ENCODE data around the gene KCNF1. TPM values are rescaled to one million over a fixed set of nuclear protein-coding genes. Genes with fewer than 3 reads are reported as not detected.

Gene KCNF1
- total RNA-seq, 4 donors from 2014 or later: not detected

- WGBS: 90% methylated on average over 4 of the region's 4 CpGs
- Histone ChIP-seq H3K4me3 (no peak overlapping the region), H3K36me3 (no peaks in the 10 kb centered on the region), H3K9me3 (no peaks in the 10 kb centered on the region), H3K4me1 (no peaks in the 10 kb centered on the region), H3K27ac (no peak overlapping the region), H3K27me3 (peaks cover 47% of the 10 kb centered on the region)
- TF ChIP-seq POLR2AphosphoS5 (IDR thresholded peaks at IDR 0.05): no peak
- TF ChIP-seq, protein P1, sequence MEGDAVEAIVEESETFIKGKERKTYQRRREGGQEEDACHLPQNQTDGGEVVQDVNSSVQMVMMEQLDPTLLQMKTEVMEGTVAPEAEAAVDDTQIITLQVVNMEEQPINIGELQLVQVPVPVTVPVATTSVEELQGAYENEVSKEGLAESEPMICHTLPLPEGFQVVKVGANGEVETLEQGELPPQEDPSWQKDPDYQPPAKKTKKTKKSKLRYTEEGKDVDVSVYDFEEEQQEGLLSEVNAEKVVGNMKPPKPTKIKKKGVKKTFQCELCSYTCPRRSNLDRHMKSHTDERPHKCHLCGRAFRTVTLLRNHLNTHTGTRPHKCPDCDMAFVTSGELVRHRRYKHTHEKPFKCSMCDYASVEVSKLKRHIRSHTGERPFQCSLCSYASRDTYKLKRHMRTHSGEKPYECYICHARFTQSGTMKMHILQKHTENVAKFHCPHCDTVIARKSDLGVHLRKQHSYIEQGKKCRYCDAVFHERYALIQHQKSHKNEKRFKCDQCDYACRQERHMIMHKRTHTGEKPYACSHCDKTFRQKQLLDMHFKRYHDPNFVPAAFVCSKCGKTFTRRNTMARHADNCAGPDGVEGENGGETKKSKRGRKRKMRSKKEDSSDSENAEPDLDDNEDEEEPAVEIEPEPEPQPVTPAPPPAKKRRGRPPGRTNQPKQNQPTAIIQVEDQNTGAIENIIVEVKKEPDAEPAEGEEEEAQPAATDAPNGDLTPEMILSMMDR (IDR thresholded peaks at IDR 0.05): no peak
- no peak for TF ChIP-seq EP300 (IDR thresholded peaks at IDR 0.05)
- no peak for TF ChIP-seq POLR2A (IDR thresholded peaks at IDR 0.05)
- DNase-seq (ENCODE audit: low spot score in 2 of 2): peak in 1 of 2 donors; percentile 24
These were observed 6.2 kb downstream of the KCNF1 start for GRCh38 chr2:10917927-10918326.

GRCh38 chr2:10918661-10919409, 7.1 kb downstream of the KCNF1 start:
- H3K36me3 ChIP-seq: no peaks in the 10 kb centered on the region
- no peaks in the 10 kb centered on the region for H3K4me1 ChIP-seq
- TF ChIP-seq, protein P1 (IDR thresholded peaks at IDR 0.05): no peak
- no peak for TF ChIP-seq EP300 (IDR thresholded peaks at IDR 0.05)
- no peak for TF ChIP-seq POLR2A (IDR thresholded peaks at IDR 0.05)
- no peak for TF ChIP-seq POLR2AphosphoS5 (IDR thresholded peaks at IDR 0.05)
- DNase-seq (ENCODE audit: low spot score in 2 of 2): peak in 1 of 2 donors; percentile 60
- 68% methylated on average over 20 of the region's 20 CpGs for WGBS
- H3K27me3 ChIP-seq: peaks cover 46% of the 10 kb centered on the region
- H3K9me3 ChIP-seq: no peaks in the 10 kb centered on the region
- no peak overlapping the region for H3K4me3 ChIP-seq
- H3K27ac ChIP-seq: no peak overlapping the region

GRCh38 chr2:10919410-10919770, 7.7 kb downstream of the KCNF1 start:
- TF ChIP-seq, protein P1 (IDR thresholded peaks at IDR 0.05): no peak
- TF ChIP-seq POLR2AphosphoS5 (IDR thresholded peaks at IDR 0.05): no peak
- no peak for TF ChIP-seq EP300 (IDR thresholded peaks at IDR 0.05)
- TF ChIP-seq POLR2A (IDR thresholded peaks at IDR 0.05): no peak
- Histone ChIP-seq H3K4me1 (no peaks in the 10 kb centered on the region), H3K9me3 (no peaks in the 10 kb centered on the region), H3K4me3 (no peak overlapping the region), H3K27me3 (peaks cover 44% of the 10 kb centered on the region), H3K27ac (no peak overlapping the region), H3K36me3 (no peaks in the 10 kb centered on the region)
- peak in 1 of 2 donors; percentile 28 for DNase-seq (ENCODE audit: low spot score in 2 of 2)
- WGBS: 84% methylated on average over 9 of the region's 9 CpGs

GRCh38 chr2:10919771-10920621, 8.3 kb downstream of the KCNF1 start:
- TF ChIP-seq, protein P1 (IDR thresholded peaks at IDR 0.05): no peak
- TF ChIP-seq POLR2AphosphoS5 (IDR thresholded peaks at IDR 0.05) (no peak), POLR2A (IDR thresholded peaks at IDR 0.05) (no peak), EP300 (IDR thresholded peaks at IDR 0.05) (no peak)
- Histone ChIP-seq H3K27me3 (peaks cover 45% of the 10 kb centered on the region), H3K4me1 (no peaks in the 10 kb centered on the region), H3K9me3 (no peaks in the 10 kb centered on the region), H3K4me3 (no peak overlapping the region), H3K27ac (no peak overlapping the region), H3K36me3 (no peaks in the 10 kb centered on the region)
- 84% methylated on average over 15 of the region's 20 CpGs for whole genome bisulfite sequencing
- DNase-seq (ENCODE audit: low spot score in 2 of 2): peak in 1 of 2 donors; percentile 67
